Body of pancreas (tissue), 4 donors: ENCODE measurements around the gene NPPC. TPM values are rescaled to one million over a fixed set of nuclear protein-coding genes. Genes with fewer than 3 reads are reported as not detected.

Experiments
- ATAC-seq: fragments of 150-250 bp; one replicate; pipeline ENCODE4 v1.9.1; 2016
- DNase-seq, 4 donors: peaks; one replicate each; pipeline ENCODE4 v3.0.0-alpha.2; 2019
- H3K27ac ChIP-seq, 4 donors: fragments of 200-600 bp; sonication (generic); 1 replicate in 3 of 4; 2 replicates in 1 of 4; pipeline versions ENCODE4 v1.5.1 to v1.6.1; 2016 to 2019; ENCODE audit warnings: mild to moderate bottlenecking in 1 of 4, mixed read lengths in 1 of 4, moderate library complexity in 1 of 4
- H3K27me3 ChIP-seq, 2 donors: fragments of 200-600 bp; sonication (generic); one replicate each; pipeline ENCODE4 v1.6.0; 2016; ENCODE audit warnings: mild to moderate bottlenecking in 1 of 2
- H3K36me3 ChIP-seq, 2 donors: fragments of 200-600 bp; sonication (generic); replicated peaks in 1 of 2; 2 replicates each; pipeline ENCODE4 v1.5.1; 2016; ENCODE audit warnings: low read depth in 2 of 2; ENCODE audit not compliant: insufficient read depth in 1 of 2
- H3K4me1 ChIP-seq: fragments of 200-600 bp; sonication (generic); one replicate; pipeline ENCODE4 v1.6.0; 2016
- H3K4me3 ChIP-seq, 2 donors: fragments of 200-600 bp; sonication (generic); 1 replicate in 1 of 2; 2 replicates in 1 of 2; pipeline ENCODE4 v1.5.1; 2016 to 2019
- H3K9me3 ChIP-seq, 3 donors: fragments of 200-600 bp; sonication (generic); 1 replicate in 2 of 3; 2 replicates in 1 of 3; pipeline ENCODE4 v1.5.1; 2016
- POLR2A ChIP-seq, 3 donors: fragments of 450-650 bp; IDR thresholded peaks; one replicate each; pipeline ENCODE4 v1.6.1; 2016; ENCODE audit warnings: antibody characterized with exemption in 3 of 3, mild to moderate bottlenecking in 2 of 3
- WGBS, 2 donors: methylation state at CpG; one replicate each; pipeline ENCODE4 v1.1.5; 2017; 5-methylcytosine and 5-hydroxymethylcytosine counted together
- intact Hi-C: fragments of 100-400 bp; cut with DNase I; formaldehyde crosslinking; loops from one replicate; pipeline ENCODE4 v1.15.1; 2023
- microRNA counts, 2 donors: library from miRNA; unstranded; fragments of <30 nt; microRNA quantifications; one replicate each; lab custom pipeline; 2017
- microRNA-seq, 2 donors: library from miRNA; unstranded; fragments of <30 nt; microRNA quantifications; one replicate each; pipeline ENCODE4, GENCODE V29; 2016; ENCODE audit warnings: borderline number of aligned reads in 2 of 2, borderline replicate concordance in 2 of 2
- small RNA-seq: library from RNA; depleted of rRNA; stranded (forward); fragments of <200 nt; gene quantifications from one replicate; pipeline ENCODE3, GENCODE V24; 2016
- total RNA-seq, 2 donors: library from RNA; depleted of rRNA; stranded (reverse); fragments of >200 nt; gene quantifications; one replicate each; pipeline ENCODE4 v1.1.0, GENCODE V29; 2016
- TF ChIP-seq, protein P1 (sequence below), 7 experiments: fragments of 450-650 bp in 4 of 7; fragments of 200-600 bp in 3 of 7; sonication (generic) in 3 of 7; IDR thresholded peaks; one replicate each; pipeline ENCODE4 v1.5.1; 2016 to 2019; ENCODE audit warnings: antibody characterized with exemption in 7 of 7

Gene NPPC
- total RNA-seq, 2 donors from 2014 or later = 1.3 TPM; not detected in 1

DNA sequence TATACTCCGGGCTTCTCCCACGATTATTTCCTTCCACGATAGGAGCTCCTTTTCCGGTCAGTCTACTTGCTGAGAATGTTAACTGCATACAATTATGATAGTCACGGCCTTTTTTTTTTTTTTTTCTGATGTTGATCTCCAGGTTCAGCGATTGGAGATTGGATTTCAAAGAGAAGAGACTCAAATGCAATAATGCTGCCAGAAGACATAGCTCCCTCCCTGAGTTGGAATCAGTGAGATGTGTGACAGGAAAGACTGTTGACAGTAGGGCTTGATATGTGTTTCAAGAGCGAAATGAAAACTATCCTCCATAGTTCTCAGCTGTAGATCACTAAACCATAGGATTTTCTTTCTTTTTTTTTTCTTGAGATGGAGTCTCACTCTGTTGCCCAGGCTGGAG lies 47.0 kb downstream of the NPPC start:
- no peaks in the 10 kb centered on the region for H3K36me3 ChIP-seq
- ATAC-seq (no peak), DNase-seq (no peak)
- H3K4me3 ChIP-seq = no peak overlapping the region
- no peaks in the 10 kb centered on the region for H3K27me3 ChIP-seq
- H3K4me1 ChIP-seq = no peaks in the 10 kb centered on the region
- intact Hi-C loops = no loop called here
- H3K9me3 ChIP-seq = no peaks in the 10 kb centered on the region
- WGBS, 2 donors = 81 to 86% methylated on average over 7 of the region's 7 CpGs
- TF ChIP-seq, protein P1, sequence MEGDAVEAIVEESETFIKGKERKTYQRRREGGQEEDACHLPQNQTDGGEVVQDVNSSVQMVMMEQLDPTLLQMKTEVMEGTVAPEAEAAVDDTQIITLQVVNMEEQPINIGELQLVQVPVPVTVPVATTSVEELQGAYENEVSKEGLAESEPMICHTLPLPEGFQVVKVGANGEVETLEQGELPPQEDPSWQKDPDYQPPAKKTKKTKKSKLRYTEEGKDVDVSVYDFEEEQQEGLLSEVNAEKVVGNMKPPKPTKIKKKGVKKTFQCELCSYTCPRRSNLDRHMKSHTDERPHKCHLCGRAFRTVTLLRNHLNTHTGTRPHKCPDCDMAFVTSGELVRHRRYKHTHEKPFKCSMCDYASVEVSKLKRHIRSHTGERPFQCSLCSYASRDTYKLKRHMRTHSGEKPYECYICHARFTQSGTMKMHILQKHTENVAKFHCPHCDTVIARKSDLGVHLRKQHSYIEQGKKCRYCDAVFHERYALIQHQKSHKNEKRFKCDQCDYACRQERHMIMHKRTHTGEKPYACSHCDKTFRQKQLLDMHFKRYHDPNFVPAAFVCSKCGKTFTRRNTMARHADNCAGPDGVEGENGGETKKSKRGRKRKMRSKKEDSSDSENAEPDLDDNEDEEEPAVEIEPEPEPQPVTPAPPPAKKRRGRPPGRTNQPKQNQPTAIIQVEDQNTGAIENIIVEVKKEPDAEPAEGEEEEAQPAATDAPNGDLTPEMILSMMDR (IDR thresholded peaks at IDR 0.05) = no peak
- no peak overlapping the region for H3K27ac ChIP-seq

DNA sequence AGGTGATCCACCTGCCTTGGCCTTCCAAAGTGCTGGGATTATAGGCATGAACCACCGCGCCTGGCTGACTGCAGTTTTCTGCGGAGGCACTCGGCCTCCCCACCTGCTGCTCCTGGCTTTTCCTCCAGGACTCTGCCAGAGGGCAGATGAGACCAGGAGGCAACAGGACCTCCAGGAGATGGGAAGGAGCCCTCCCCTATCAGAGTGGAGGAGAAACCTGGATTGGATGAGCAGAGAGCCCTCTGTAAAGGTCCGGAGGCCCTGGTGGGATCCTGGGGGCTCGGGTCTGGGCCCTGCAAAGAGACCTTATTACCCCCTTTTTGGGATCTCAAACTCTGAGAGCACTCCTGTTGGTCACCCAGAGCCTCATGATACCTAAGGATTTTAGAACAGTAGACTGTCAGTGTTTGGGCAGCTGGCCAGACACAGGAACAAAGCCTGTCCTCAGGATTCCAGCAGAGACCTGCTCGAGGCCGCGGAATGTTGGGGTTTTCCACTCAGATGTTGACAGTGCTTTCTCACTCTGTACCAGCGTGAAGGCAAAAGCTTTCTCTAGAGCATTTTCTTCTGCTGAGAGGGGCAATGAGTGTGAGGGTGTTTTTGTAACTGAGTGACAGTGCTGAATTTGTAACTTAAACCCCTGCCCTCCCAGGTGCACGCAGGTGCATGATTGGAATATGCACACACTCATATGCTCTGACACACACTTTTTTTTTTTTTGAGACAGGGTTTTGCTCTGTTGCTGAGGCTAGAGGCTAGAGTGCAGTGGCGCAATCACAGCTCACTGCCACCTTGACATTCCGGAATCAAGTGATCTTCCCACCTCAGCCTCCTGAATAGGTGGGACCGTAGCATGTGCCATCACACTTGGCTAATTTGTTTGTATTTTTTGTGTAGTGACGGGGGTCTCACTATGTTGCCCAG lies 48.4 kb downstream of the NPPC start:
- peak; percentile 51 to 62 (median 56) for DNase-seq
- Histone ChIP-seq H3K27ac (peak overlapping the region in 2 of 4 donors; percentile 59 to 62), H3K27me3 (no peaks in the 10 kb centered on the region), H3K4me3 (no peak overlapping the region), H3K4me1 (no peaks in the 10 kb centered on the region), H3K9me3 (no peaks in the 10 kb centered on the region), H3K36me3 (no peaks in the 10 kb centered on the region)
- intact Hi-C loops = no loop called here
- WGBS, 2 donors = 55 to 75% methylated on average over 6 to 15 of the region's 15 CpGs
- peak; percentile 78 for ATAC-seq
- no peak for TF ChIP-seq POLR2A (IDR thresholded peaks at IDR 0.05)
- TF ChIP-seq, protein P1 (IDR thresholded peaks at IDR 0.05) = no peak

DNA sequence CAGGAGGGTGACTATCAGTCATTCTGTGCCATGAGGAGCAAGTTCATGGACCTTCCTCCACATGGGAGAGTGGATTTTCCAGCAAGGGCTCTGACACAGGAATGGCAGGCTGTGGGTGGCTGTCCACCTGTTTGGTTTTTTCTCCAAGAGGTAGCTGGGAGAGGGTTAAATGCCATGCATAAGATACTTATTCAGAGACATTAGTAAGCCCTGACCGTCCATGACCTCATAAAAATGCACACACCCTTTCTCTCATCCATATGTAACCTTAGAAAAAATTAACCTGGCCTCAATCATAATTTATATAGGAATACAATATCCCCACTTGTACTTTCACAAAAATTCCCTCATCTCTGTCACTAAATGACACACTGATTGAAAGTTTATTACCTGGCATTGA lies 51.3 kb downstream of the NPPC start:
- no peak for ATAC-seq
- 75 to 84% methylated on average over 1 of the region's 1 CpG for WGBS, 2 donors
- intact Hi-C loops = no loop called here
- Histone ChIP-seq H3K27me3 (no peaks in the 10 kb centered on the region), H3K36me3 (no peaks in the 10 kb centered on the region), H3K27ac (no peak overlapping the region), H3K9me3 (no peaks in the 10 kb centered on the region), H3K4me3 (no peak overlapping the region), H3K4me1 (no peaks in the 10 kb centered on the region)
- no peak for DNase-seq
- no peak for TF ChIP-seq POLR2A (IDR thresholded peaks at IDR 0.05)
- TF ChIP-seq, protein P1 (IDR thresholded peaks at IDR 0.05) = no peak

MicroRNA genes within 50 kb of the gene (microRNA counts, 767-probe panel; counts per million panel counts)
- microRNA hsa-miR-1471 (lab: Ali Mortazavi, UCI) = 0 to 736 counts per million in 2 donors

Small RNA genes lying within 50 kb of the gene (microRNA-seq; reads per million reads assigned to microRNA genes)
- 0 reads per million in 2 donors for gene MIR1471

Small RNA genes lying within 50 kb of the gene (small RNA-seq; reads per million reads assigned to genes)
- not detected for gene MIR1471

Other genes with a start within 250 kb of the NPPC start
- 100 to 1,000 TPM; 532 to 757 TPM for gene PTMA, start 217.9 kb downstream of the NPPC start, total RNA-seq
- gene PDE6D, start 145.1 kb downstream of the NPPC start, total RNA-seq = 10 to 100 TPM in 1 of 2 donors, 1 to 10 TPM in 1; 2.6 to 15.0 TPM
- gene COPS7B, start 140.0 kb downstream of the NPPC start, total RNA-seq = 10 to 100 TPM; 16.9 to 24.7 TPM
- gene DIS3L2, start 35.3 kb upstream of the NPPC start, total RNA-seq = 100 to 1,000 TPM in 1 of 2 donors, 10 to 100 TPM in 1; 27.8 to 113 TPM